T-helper 1 cell treated with Interleukin-12 subunit alpha and Interleukin-12 subunit beta and Interleukin-4 antibody, amounts not matched to agents 30 μg/mL and 1 μg/mL, for 36 hours (primary cell): ENCODE data around the gene ZNF14.
"Not testable (repeated sequence)": the region's sequence is repeated elsewhere in the genome, so short reads cannot be mapped to it uniquely, and the experiment has no call there.

Experiments used
- H3K27ac Mint-ChIP-seq: one replicate; pipeline ENCODE4 v1.8.0; 2021; ENCODE audit warnings: mild to moderate bottlenecking, mixed read lengths
- H3K27me3 Mint-ChIP-seq: one replicate; pipeline ENCODE4 v1.8.0; 2021; ENCODE audit warnings: low read depth, mixed read lengths
- H3K36me3 Mint-ChIP-seq: one replicate; pipeline ENCODE4 v1.8.0; 2021; ENCODE audit warnings: low read depth, mixed read lengths
- H3K4me1 Mint-ChIP-seq: one replicate; pipeline ENCODE4 v1.8.0; 2021; ENCODE audit warnings: low read depth, mixed read lengths
- H3K4me3 Mint-ChIP-seq: one replicate; pipeline ENCODE4 v1.8.0; 2021; ENCODE audit warnings: mild to moderate bottlenecking, moderate library complexity, mixed read lengths
- H3K9me3 Mint-ChIP-seq: one replicate; pipeline ENCODE4 v1.8.0; 2021; ENCODE audit warnings: mixed read lengths

Gene ZNF14

GRCh38 chr19:19738564-19738963 is 5.7 kb upstream of the ZNF14 start:
- Mint-ChIP-seq H3K4me3 (no peak overlapping the region), H3K4me1 (no peaks in the 10 kb centered on the region), H3K27ac (no peak overlapping the region), H3K27me3 (no peaks in the 10 kb centered on the region), H3K36me3 (no peaks in the 10 kb centered on the region), H3K9me3 (peaks cover 7% of the 10 kb centered on the region)

DNA sequence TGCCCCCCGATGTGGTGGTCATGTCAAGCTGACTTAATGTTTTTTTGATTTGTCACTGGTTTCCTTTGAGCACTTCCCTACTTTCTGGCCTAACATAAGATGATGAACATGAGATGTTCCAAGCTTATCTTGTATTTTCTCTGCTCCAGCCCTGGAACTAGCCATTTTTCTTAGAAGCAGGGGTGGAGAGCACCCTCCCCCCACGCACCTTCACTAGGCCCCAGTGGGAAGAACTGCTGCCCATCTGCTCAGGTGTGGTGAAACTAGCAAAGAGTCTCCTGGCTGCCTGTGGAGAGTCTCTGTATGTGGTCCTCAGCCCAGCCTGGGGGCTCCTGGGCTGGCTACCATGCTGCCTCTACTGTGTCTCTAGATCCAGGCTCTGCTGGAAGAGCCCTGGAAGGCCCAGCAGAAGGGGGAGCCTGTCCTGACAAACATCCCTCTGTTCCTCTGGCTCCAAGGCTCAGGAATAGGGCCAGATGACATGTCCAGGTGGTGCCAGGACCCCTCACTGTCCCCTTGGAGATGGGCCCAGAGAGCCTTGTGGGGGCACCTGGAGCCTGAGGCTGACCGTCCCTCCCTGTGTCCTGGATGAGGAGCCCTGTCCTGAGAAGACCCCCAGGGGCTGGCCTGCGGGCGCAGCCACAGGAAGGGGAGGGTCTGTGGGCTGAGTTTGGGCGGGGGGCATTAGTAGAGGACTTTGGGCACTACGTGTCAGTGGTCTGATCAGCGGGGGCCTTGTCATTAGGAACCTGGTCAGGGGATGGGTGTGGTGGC is 4.8 kb upstream of the ZNF14 start:
- Mint-ChIP-seq H3K27ac (no peak overlapping the region), H3K4me1 (peaks cover 6% of the 10 kb centered on the region), H3K27me3 (no peaks in the 10 kb centered on the region), H3K9me3 (peaks cover 13% of the 10 kb centered on the region), H3K4me3 (no peak overlapping the region), H3K36me3 (peaks cover 5% of the 10 kb centered on the region)

DNA sequence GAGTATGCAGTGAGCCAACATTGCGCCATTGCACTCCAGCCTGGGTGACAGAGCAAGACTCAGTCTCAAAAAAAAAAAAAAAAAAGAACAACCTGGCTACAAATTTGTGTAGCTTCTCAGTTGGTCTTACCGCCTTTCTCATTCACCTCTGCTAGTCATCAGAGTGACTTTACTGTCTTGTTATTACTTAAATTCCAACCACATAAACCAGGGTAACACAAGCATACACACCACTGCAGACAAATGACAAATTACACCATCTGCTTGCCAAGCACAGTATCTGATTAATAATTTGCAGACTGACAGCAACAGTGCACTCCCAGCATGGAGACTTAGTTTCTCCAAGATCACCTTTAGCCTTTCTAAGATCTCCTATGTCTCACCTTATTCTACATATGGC is 11.0 kb downstream of the ZNF14 start:
- no peaks in the 10 kb centered on the region for H3K27me3 Mint-ChIP-seq
- no peaks in the 10 kb centered on the region for H3K4me1 Mint-ChIP-seq
- H3K4me3 Mint-ChIP-seq, result no peak overlapping the region
- peaks cover 88% of the 10 kb centered on the region for H3K9me3 Mint-ChIP-seq
- H3K27ac Mint-ChIP-seq, result no peak overlapping the region
- peaks cover 60% of the 10 kb centered on the region for H3K36me3 Mint-ChIP-seq

GRCh38 chr19:19719798-19720197 is 13.1 kb downstream of the ZNF14 start:
- Mint-ChIP-seq H3K9me3 (peaks cover 88% of the 10 kb centered on the region), H3K27ac (no peak overlapping the region), H3K36me3 (peaks cover 66% of the 10 kb centered on the region), H3K27me3 (no peaks in the 10 kb centered on the region), H3K4me1 (no peaks in the 10 kb centered on the region), H3K4me3 (no peak overlapping the region)

DNA sequence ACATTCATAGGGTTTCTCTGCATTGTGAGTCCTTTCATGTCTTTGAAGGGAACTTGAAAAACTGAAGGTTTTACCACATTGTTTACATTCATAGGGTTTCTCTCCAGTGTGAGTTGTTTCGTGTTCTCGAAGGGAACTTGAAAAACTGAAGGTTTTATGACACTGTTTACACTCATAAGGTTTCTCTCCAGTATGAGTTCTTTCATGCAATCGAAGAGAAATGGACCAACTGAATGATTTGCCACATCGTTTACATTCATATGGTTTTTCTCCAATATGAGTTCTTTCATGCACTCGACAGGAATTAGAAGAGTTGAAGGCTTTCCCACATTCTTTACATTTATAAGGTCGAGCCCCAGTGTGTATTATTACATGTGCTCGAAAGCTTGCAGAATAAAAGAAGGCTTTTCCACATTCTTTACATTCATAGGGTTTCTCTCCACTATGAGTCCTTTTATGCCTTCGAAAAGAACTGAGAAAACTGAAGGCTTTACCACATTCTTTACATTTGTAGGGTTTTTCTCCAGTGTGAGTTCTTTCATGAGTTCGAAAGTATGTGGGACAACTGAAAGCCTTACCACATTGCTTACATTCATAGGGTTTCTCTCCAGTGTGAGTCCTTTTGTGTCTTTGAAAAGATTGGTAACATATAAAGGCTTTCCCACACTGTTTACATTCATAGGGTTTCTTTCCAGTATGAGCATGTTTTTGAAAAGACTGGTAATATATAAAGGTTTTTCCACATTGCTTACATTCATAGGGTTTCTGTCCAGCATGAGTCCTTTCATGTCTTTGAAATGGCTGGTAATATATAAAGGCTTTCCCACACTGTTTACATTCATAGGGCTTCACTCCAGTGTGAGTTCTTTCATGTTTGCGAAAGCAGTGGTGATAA is 20.7 kb downstream of the ZNF14 start:
- H3K36me3 Mint-ChIP-seq, result peaks cover 80% of the 10 kb centered on the region
- no peak overlapping the region for H3K4me3 Mint-ChIP-seq
- no peaks in the 10 kb centered on the region for H3K27me3 Mint-ChIP-seq
- H3K4me1 Mint-ChIP-seq, result no peaks in the 10 kb centered on the region
- H3K27ac Mint-ChIP-seq, result no peak overlapping the region
- peaks cover 83% of the 10 kb centered on the region for H3K9me3 Mint-ChIP-seq

- Mint-ChIP-seq H3K4me3 (no peak overlapping the region), H3K9me3 (peaks cover 82% of the 10 kb centered on the region), H3K27ac (no peak overlapping the region), H3K27me3 (no peaks in the 10 kb centered on the region), H3K4me1 (no peaks in the 10 kb centered on the region), H3K36me3 (peaks cover 77% of the 10 kb centered on the region)
Measured at GRCh38 chr19:19711306-19711933, 21.5 kb downstream of the ZNF14 start.

DNA sequence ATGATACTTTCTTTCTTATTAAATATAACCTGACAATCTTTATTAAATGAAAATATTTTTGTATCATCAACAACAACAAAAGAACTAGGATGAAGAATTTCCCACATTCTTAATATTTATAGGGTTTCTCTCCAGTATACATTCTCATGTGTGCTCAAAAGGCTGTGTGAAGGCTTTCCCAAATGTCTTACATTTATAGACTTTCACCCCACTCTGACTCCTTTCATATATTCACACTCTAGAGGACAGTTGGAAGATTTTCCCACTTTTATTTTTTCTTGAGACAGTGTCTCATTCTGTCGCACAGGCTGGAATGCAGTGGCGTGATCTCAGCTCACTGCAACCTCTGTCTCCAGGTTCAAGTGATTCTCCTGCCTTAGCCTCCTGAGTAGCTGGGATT is 22.4 kb downstream of the ZNF14 start:
- Mint-ChIP-seq H3K27ac (no peak overlapping the region), H3K9me3 (peaks cover 81% of the 10 kb centered on the region), H3K36me3 (peaks cover 75% of the 10 kb centered on the region), H3K4me3 (no peak overlapping the region), H3K4me1 (no peaks in the 10 kb centered on the region), H3K27me3 (no peaks in the 10 kb centered on the region)

GRCh38 chr19:19704836-19705235 is 28.1 kb downstream of the ZNF14 start:
- Mint-ChIP-seq H3K9me3 (peaks cover 73% of the 10 kb centered on the region), H3K36me3 (peaks cover 31% of the 10 kb centered on the region), H3K4me1 (no peaks in the 10 kb centered on the region), H3K27me3 (no peaks in the 10 kb centered on the region), H3K4me3 (no peak overlapping the region), H3K27ac (no peak overlapping the region)

- H3K27ac Mint-ChIP-seq, H3K27me3 Mint-ChIP-seq, H3K4me3 Mint-ChIP-seq, H3K36me3 Mint-ChIP-seq, H3K4me1 Mint-ChIP-seq: not testable (repeated sequence)
- peaks cover 57% of the 10 kb centered on the region for H3K9me3 Mint-ChIP-seq
Measured at GRCh38 chr19:19700493-19700892, 32.4 kb downstream of the ZNF14 start.

DNA sequence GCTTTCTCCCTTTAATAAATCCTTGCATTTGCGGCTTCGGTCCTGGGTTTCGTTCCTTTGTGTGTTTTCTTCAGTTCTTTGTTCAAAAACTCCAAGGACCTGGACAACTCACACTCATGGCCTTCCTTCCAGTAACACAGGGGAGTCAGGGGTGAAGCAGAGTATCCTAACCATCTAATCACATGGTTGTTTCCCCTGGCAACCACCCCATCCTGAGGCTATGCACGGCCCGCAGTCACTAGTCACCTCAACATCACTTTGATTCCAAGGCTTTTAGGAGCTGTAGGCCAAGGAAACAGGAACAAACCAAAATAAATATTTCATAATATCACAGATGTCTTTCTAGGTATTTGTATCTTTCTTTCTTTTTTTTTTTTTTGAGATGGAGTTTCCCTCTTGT is 35.3 kb downstream of the ZNF14 start:
- H3K36me3 Mint-ChIP-seq, result peaks cover 6% of the 10 kb centered on the region
- peaks cover 48% of the 10 kb centered on the region for H3K9me3 Mint-ChIP-seq
- H3K27ac Mint-ChIP-seq, result no peak overlapping the region
- no peaks in the 10 kb centered on the region for H3K4me1 Mint-ChIP-seq
- no peak overlapping the region for H3K4me3 Mint-ChIP-seq
- H3K27me3 Mint-ChIP-seq, result no peaks in the 10 kb centered on the region

DNA sequence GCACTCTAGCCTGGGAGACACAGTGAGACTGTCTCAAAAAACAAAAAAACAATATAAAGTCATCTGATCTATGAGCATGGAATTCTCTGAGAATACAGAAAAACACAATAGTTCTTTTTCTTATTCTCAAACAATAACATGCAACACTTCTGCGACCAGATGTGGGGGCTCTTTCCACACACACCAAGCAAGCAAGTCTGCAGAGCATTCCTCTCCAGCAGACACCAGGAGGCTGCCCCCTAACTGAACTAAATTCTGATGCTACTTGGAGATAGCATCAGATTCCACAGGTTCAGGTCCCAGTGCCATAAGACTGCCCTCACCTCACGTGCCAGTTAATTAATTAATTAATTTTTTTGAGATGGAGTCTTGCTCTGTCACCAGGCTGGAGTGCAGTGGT is 36.5 kb downstream of the ZNF14 start:
- no peaks in the 10 kb centered on the region for H3K4me1 Mint-ChIP-seq
- peaks cover 45% of the 10 kb centered on the region for H3K9me3 Mint-ChIP-seq
- no peak overlapping the region for H3K27ac Mint-ChIP-seq
- H3K4me3 Mint-ChIP-seq, result no peak overlapping the region
- peaks cover 1% of the 10 kb centered on the region for H3K36me3 Mint-ChIP-seq
- no peaks in the 10 kb centered on the region for H3K27me3 Mint-ChIP-seq

- H3K27ac Mint-ChIP-seq, result no peak overlapping the region
- H3K27me3 Mint-ChIP-seq, result no peaks in the 10 kb centered on the region
- peaks cover 9% of the 10 kb centered on the region for H3K36me3 Mint-ChIP-seq
- no peaks in the 10 kb centered on the region for H3K4me1 Mint-ChIP-seq
- H3K4me3 Mint-ChIP-seq, result no peak overlapping the region
- peaks cover 25% of the 10 kb centered on the region for H3K9me3 Mint-ChIP-seq
Measured at GRCh38 chr19:19691683-19692082, 41.2 kb downstream of the ZNF14 start.

DNA sequence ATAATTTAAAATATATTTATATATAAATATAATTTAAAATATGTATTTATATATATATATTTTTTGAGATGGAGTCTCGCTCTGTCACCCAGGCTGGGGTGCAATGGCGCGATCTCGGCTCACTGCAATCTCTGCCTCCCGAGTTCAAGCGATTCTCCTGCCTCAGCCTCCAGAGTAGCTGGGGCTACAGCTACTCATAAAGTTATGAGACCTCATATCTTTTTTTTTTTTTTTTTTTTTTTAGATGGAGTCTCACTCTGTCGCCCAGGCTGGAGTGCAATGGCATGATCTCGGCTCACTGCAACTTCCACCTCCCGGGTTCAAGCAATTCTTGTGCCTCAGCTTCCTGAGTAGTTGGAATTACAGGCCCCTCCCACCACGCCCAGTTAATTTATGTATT is 43.9 kb downstream of the ZNF14 start:
- Mint-ChIP-seq H3K36me3 (peaks cover 21% of the 10 kb centered on the region), H3K9me3 (peaks cover 30% of the 10 kb centered on the region)
- not testable (repeated sequence) for H3K4me1 Mint-ChIP-seq, H3K4me3 Mint-ChIP-seq, H3K27ac Mint-ChIP-seq, H3K27me3 Mint-ChIP-seq

DNA sequence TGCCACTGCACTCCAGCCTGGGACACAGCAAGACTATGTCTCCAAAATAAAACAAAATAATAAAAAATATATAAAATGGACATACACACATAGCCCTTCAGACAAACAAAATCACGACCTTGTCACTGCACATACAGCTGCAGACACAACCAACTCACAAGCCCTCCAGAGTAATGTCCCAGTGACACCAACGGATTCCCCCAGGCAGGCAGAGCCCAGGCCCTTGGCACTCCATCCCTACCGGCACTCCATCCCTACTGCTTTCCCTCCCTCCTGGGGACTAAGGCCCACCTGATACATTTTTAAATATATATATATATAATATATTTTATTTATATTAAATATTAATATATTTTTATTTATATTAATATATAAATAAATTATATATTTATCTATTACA is 45.8 kb downstream of the ZNF14 start:
- Mint-ChIP-seq H3K4me3 (no peak overlapping the region), H3K27me3 (no peaks in the 10 kb centered on the region), H3K9me3 (peaks cover 38% of the 10 kb centered on the region), H3K36me3 (peaks cover 39% of the 10 kb centered on the region), H3K27ac (no peak overlapping the region), H3K4me1 (no peaks in the 10 kb centered on the region)

DNA sequence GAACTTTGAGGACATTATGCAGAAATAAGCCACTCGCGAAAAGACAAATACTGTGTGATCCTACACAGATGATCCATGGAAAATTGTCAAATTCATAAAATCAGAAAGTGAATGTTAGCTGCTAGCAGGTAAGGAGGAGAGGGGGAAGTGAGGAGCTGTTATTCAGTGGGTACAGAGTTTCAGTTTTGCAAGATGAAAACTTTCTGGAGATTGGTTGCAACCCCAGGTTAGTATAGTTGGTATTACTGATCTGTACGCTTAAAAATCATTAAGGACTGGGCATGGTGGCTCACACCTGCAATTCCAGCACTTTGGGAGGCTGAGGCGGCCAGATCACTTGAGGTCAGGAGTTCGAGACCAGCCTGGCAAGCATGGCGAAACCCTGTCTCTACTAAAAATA is 46.3 kb downstream of the ZNF14 start:
- Mint-ChIP-seq H3K4me3 (no peak overlapping the region), H3K27me3 (no peaks in the 10 kb centered on the region), H3K27ac (no peak overlapping the region), H3K4me1 (no peaks in the 10 kb centered on the region), H3K9me3 (peaks cover 38% of the 10 kb centered on the region), H3K36me3 (peaks cover 40% of the 10 kb centered on the region)
